HG02840 (cell line): Measurements from ENCODE around the gene USP49.
A peak's percentile ranks its signal among the peaks of the same experiment; 100 is the strongest.
"Not testable (repeated sequence)": the region's sequence is repeated elsewhere in the genome, so short reads cannot be mapped to it uniquely, and the experiment has no call there.

Experiments
- ATAC-seq: cut with Tn5 transposase; IDR thresholded peaks from one replicate; pipeline ENCODE4 v1.9.1; 2021; ENCODE audit warnings: mild to moderate bottlenecking, moderate library complexity, moderate number of reproducible peaks; ENCODE audit not compliant: unreplicated experiment, low FRiP score

The USP49 gene

GRCh38 chr6:41784581-41785171 lies 110.5 kb downstream of the USP49 start:
- ATAC-seq = no peak

- ATAC-seq = no peak
These were observed 111.9 kb downstream of the USP49 start for GRCh38 chr6:41783106-41783780.

GRCh38 chr6:41781366-41781730 lies 113.8 kb downstream of the USP49 start:
- ATAC-seq = no peak

- no peak for ATAC-seq
These were observed 114.4 kb downstream of the USP49 start, which contains the start of gene PRICKLE4 for GRCh38 chr6:41780551-41781365. TSS of gene PRICKLE4 (plus strand) at chr6:41780782. CDS start at chr6:41783474, 2,692 bp downstream.

GRCh38 chr6:41779788-41780550 lies 115.2 kb downstream of the USP49 start, which contains the start of gene FRS3:
TSS of gene FRS3 (minus strand) at chr6:41779900. CDS start at chr6:41776987, 2,913 bp downstream.
- ATAC-seq = peak; percentile 89

- ATAC-seq = peak; percentile 20
These were observed 115.8 kb downstream of the USP49 start for GRCh38 chr6:41779336-41779735.

GRCh38 chr6:41778895-41779294 lies 116.3 kb downstream of the USP49 start:
- ATAC-seq = no peak

GRCh38 chr6:41777551-41778285 lies 117.5 kb downstream of the USP49 start:
- no peak for ATAC-seq

- ATAC-seq = no peak
These were observed 119.8 kb downstream of the USP49 start for GRCh38 chr6:41775293-41775882.

- ATAC-seq = no peak
These were observed 120.3 kb downstream of the USP49 start for GRCh38 chr6:41774841-41775240.

- no peak for ATAC-seq
These were observed 123.9 kb downstream of the USP49 start for GRCh38 chr6:41771058-41771983.

- no peak for ATAC-seq
These were observed 124.7 kb downstream of the USP49 start for GRCh38 chr6:41770381-41771057.

GRCh38 chr6:41769376-41769775 lies 125.8 kb downstream of the USP49 start:
- no peak for ATAC-seq

GRCh38 chr6:41768545-41769308 lies 126.4 kb downstream of the USP49 start:
- no peak for ATAC-seq

- no peak for ATAC-seq
These were observed 127.9 kb downstream of the USP49 start for GRCh38 chr6:41767112-41767833.

GRCh38 chr6:41766043-41766664 lies 129.0 kb downstream of the USP49 start:
- not testable (repeated sequence) for ATAC-seq
